Activated CD8-positive, alpha-beta memory T cell treated with anti-CD3 and anti-CD28 coated beads, Interleukin-2, amount 50 U/mL, for 1 hour (primary cell): ENCODE results near the gene IL2RA.
"Not testable (repeated sequence)": the region's sequence is repeated elsewhere in the genome, so short reads cannot be mapped to it uniquely, and the experiment has no call there.

ENCODE experiments used
- DNase-seq: peaks from one replicate; pipeline ENCODE4 v3.0.0-alpha.2; 2020; ENCODE audit errors: extremely low read depth

Gene IL2RA

GRCh38 chr10:6058682-6059475 lies 3.3 kb downstream of the IL2RA start:
- no peak for DNase-seq

- DNase-seq = no peak
Observed at GRCh38 chr10:6056411-6057135, 5.6 kb downstream of the IL2RA start.

- DNase-seq = no peak
Observed at GRCh38 chr10:6055929-6056328, 6.2 kb downstream of the IL2RA start.

DNA sequence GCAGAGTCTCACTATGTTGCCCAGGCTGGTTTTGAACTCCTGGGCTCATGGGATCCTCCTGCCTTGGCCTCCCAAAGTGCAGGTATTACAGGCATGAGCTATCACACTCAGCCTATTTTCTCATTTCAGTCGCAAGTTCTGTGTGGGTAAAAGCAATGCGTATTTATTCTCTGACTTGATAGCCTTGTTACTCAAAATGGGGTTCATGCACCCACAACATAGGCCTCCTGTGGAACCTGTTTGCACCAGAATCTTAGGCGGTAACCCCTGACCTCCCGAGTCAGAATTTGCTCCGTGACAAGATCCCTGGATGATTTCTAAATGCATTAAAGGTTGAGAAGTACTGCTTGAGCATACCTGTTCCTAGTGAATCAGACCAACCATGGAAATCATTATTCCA lies 7.3 kb downstream of the IL2RA start:
- DNase-seq = no peak

DNA sequence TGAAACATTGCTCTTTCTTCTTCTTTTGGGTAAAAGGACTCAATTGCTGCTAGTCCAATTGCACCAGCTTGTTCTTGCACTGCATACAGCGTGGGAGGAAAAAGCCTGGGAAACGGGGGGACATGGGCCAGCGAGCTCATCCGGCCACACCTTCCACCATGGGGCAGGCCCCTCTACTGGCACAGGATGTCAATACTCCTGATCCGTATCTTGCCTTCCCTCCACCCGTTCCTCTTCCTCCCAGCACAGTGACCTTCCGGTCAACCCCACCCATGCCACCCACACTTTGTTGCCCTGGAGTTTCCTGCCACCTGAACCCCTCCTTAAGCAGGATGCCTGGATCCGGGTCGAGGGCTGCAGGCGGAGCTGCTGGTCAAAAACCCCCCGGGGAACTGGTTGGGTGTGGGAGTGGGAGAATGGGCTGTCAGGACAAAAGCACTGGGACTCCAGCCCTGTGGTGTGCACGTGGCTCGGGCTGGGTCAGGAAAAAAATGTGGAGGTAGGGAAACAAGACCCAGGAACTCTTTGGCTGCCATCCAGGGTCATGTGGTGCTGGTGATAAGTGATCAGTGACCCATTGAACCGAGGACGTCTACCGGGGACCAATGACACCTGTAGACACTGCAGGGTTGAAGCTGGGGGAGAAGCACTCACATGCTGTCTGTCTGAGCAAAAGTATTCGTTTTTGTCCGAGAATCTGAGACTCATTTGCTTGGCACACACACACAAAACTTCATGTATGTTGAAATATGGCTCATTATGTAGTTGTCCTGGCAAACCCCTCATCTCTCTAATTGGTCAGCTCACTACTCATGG lies 8.1 kb downstream of the IL2RA start:
- no peak for DNase-seq

GRCh38 chr10:6053303-6053702 lies 8.9 kb downstream of the IL2RA start:
- DNase-seq = no peak

DNA sequence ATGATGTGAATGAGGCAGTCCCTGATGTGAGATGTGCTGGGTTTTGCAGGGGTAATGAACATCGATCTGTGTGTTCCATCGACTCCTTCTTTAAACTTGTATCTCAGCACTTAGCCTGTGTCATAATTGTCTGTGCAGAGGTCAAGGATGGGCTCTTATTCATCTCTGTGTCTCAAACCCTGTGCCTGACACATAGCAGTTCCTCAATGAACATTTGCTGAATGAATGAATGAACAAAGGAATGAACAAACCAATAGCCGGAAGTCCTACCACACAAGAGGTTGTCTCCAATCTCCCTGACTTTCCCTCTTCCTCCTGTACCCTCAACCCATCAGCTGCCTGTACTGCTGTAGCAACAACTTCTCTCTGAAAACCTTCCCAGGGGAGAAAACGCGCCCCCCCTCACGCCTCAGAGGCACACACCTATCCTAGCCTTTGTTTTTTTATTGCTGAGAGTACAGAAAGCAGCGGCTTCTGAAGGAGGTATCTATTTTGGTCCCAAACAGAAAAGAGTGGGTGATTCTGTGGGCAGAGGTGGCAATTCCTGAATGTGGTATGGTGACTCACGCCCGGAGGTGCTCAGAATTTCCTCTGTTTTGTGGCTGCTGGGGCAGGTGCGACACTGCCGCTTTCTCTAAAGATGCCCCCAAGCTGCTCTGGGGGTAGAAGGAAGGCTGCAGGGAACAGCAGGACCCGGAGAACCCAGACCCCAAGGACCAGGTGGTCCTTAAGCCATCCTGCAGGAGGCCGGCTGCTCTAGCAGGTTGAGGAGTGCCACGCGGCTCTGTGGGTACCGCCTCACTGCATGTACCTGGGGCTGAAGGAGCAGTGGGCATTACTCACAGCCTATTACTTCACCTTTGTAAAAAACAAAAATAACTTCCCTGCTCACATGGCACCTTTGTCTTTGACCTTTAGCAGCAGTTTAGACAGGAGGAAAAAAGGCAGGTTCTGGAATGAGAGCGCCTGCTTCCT lies 9.6 kb downstream of the IL2RA start:
- DNase-seq = peak; percentile 68

DNA sequence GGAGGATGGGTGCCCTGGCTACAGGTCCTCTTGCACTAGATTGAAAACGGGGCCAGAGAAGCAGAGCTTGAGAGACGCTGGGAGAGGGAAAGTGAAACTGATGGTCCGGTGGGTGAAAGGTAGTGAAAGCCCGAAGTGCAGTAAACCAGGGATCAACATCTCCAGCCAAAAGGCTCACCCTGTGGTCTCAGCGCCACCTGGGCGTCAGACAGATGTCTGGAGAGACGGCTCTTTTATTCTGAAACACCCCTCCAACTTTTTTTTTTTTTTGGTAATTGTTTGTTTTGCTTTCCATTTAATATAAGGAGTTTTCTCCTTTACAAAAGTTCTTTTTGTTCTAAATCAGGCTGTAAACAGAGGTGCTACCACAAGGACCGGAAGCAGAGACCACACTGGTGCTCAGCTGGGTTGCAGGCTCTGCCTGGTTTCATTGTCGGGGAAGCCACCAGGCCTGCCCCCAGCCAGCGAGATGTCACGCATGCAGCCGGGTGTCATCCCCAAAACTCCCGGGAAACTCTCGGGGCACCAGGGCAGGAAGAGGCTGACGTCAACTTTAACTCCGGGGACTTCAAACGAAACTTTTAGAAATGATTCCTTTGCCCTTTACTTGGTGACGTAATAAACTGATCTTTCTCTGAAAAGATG lies 11.2 kb downstream of the IL2RA start:
- DNase-seq = peak; percentile 82

GRCh38 chr10:6049031-6049400 lies 13.2 kb downstream of the IL2RA start:
- DNase-seq = no peak

DNA sequence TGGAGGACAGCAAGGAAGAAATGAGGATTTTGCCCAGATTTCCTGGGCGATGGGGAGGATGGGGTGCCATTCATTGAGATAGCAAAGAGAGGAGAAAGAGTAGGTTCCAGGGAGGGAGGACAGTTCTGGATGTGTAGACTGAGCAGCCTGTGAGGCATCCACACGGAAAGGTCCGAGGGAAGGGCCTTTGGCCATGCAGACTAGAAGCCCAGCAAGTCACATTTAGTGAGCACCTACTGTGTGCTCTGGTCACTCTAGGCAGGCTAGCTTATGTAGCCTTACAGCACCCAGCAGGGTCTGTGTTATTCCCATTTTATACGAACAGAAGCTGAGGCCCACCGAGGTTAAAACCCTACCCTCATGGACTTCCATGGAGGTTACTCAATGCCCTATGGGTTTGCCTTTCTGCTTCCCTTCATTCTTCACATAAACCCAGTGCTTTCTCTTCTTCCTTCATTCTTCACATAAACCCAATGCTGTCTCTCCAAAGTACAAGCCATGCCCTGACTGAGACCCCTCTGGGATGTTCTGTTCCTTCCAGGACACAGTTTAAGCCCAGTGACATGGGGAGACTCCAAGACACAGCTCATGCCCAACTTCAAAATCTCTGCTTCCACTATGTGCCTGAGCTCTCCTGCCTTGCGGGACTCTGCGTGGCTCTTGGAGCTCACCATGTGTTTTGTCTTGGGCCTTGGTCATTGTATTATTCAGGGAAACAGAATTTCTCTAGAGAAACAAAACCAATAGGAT lies 13.7 kb downstream of the IL2RA start:
- DNase-seq = no peak

- DNase-seq = no peak
Observed at GRCh38 chr10:6047847-6048246, 14.3 kb downstream of the IL2RA start.

- DNase-seq = no peak
Observed at GRCh38 chr10:6046773-6047611, 15.2 kb downstream of the IL2RA start.

DNA sequence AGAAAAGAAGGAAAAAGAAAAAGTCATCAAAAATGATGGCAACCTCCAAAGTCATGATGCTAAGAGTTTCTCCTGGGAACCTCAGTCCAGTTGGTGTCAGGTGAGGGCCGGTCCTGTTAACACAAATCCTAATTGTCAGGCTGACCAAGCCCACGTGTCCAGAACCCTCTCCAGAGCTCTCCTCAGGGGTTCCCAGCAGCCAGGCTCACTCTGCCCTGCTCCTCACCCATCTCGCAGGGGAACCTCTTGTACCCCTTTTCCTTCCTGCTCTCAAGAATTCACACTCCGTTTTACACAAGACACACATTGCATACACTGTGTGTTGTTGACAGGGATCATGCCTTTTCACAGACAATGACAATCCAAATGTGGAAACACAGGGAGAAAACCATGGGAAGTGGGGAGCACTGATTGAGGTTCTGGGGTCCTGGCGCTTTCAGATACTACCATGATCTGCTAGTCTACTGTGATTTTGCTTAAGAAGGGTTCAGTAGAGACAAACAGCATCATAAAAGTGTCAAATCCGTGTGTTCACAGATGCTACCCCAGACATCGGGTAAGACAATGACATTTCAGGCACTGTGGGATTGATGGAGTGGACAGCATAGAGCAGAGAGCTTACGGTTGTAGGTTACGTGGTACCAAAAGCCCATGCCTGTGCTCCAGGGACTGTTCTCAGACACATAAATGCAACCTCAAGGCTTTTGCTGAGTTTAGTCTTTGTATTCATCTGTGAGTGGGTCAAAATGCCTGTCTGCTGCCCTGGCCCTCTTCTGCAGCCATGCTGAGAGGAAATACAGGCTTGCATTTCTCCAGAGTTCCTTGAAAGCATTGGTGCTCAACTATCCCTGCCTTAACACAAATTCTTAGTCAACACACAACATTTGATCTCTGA lies 16.0 kb downstream of the IL2RA start:
- DNase-seq = no peak

- no peak for DNase-seq
Observed at GRCh38 chr10:6045314-6045848, 16.8 kb downstream of the IL2RA start.

DNA sequence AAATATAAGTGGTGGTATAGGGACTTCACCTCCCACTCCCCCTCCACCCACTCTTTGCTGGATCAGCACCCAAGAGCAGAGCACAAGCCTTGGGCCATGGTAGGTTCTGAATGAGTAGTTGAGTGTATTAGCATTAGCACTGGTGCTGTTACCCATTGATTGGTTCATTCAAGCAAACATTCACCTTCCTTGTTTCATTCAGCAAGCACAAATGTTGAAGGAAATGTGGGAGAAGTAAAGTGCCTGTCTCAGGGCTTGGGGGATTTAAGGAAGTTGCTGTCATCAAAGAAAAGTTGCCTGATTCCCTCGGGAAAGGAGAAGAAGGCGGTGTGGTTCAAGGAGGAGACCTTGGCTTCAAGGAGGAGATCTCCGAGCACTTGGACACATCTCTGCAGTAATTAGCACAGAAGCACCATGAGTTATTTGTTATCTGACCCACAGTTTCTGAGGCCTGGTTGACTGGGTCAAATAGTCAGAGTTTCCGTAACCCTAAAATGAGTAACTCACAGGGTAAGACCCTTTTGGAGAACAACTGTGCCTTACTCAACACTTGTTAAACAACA lies 17.3 kb downstream of the IL2RA start:
- no peak for DNase-seq

DNA sequence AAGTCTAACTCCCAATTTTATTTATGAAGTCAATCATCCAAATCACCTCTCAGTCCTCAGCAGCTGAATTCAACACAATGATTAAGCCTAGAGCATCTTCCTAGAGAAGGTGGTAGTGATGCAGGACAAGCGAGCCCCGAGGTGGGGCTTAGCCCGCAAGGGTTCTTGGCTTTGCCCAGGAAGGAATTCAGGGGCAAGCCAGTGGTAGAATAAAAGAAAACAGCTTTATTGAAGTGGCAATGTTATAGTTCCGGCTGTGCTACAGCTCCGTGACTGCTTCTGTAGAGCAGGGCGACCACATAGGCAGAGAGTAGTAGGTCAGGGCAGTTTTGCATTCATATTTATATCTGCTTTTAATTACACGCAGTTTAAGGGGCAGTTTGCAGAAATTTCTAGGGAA lies 18.1 kb downstream of the IL2RA start:
- DNase-seq = no peak

DNA sequence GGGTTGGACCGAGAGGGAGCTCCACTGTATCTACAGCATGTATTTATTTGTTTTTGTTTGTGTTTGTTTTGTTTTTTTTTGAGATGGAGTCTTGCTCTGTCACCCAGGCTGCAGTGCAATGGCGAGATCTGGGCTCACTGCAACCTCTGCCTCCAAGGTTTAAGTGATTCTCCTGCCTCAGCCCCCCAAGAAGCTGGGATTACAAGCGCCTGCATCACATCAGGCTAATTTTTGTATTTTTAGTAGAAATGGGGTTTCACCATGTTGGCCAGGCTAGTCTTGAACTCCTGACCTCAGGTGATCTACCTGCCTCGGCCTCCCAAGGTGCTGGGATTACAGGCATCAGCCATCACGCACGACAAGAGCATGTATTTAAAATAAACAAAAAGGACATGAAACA lies 18.8 kb downstream of the IL2RA start:
- DNase-seq = not testable (repeated sequence)

DNA sequence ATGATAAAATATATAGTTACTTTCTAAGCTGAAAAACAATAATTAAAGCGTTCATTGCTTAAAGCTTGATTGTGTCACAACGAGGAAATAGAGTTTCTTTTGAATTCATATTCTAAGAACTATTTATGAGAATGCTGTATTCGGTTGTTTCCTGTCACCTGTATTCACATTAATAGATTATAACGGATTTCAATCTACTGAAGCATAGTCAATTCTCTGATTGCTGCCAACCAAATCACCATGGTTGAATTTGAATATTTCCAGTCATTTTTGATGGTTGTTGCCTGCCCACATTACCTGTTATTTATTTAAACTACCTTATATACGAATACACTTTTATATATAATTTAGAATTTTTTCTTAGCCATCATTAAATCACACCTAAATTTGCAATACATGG lies 22.0 kb downstream of the IL2RA start:
- DNase-seq = no peak
